Upper lobe of left lung (tissue), 6 donors: ENCODE data around the gene CDH22. TPM values are rescaled to one million over a fixed set of nuclear protein-coding genes. Genes with fewer than 3 reads are reported as not detected.

Source experiments
- ATAC-seq, 2 donors: fragments of 200-7000 bp; cut with Tn5 transposase; one replicate each; pipeline ENCODE4 v1.9.1; 2022; ENCODE audit warnings: mild to moderate bottlenecking in 2 of 2, moderate library complexity in 2 of 2; ENCODE audit not compliant: low FRiP score in 2 of 2
- DNase-seq, 2 donors: peaks; one replicate each; pipeline ENCODE4 v3.0.0-alpha.2; 2019 to 2020
- H3K27ac ChIP-seq, 4 donors: fragments of 200-600 bp; sonication (generic); one replicate each; pipeline ENCODE4 v1.5.1; 2016 to 2019
- H3K27me3 ChIP-seq, 4 donors: fragments of 200-600 bp; sonication (generic); one replicate each; pipeline ENCODE4 v1.5.1; 2017 to 2019
- H3K36me3 ChIP-seq, 4 donors: fragments of 200-600 bp; sonication (generic); one replicate each; pipeline ENCODE4 v1.5.1; 2016 to 2019
- H3K4me1 ChIP-seq, 4 donors: fragments of 200-600 bp; sonication (generic); one replicate each; pipeline ENCODE4 v1.5.1; 2018 to 2019
- H3K4me3 ChIP-seq, 4 donors: fragments of 200-600 bp; sonication (generic); one replicate each; pipeline ENCODE4 v1.5.1; 2017 to 2019; ENCODE audit warnings: mild to moderate bottlenecking in 2 of 4, moderate library complexity in 1 of 4
- H3K9me3 ChIP-seq, 4 donors: fragments of 200-600 bp; sonication (generic); one replicate each; pipeline ENCODE4 v1.5.1; 2018 to 2019
- EP300 ChIP-seq, 4 donors: sonication (generic); formaldehyde crosslinking; IDR thresholded peaks; one replicate each; pipeline ENCODE4 v1.5.1; 2017; ENCODE audit warnings: antibody characterized with exemption in 4 of 4, control low read depth in 2 of 4
- POLR2A ChIP-seq, 4 donors: fragments of 450-650 bp; IDR thresholded peaks; one replicate each; pipeline ENCODE4 v1.5.1; 2016 to 2017; ENCODE audit warnings: antibody characterized with exemption in 4 of 4, mild to moderate bottlenecking in 2 of 4
- POLR2AphosphoS5 ChIP-seq, 2 donors: sonication (generic); formaldehyde crosslinking; IDR thresholded peaks; one replicate each; pipeline ENCODE4 v1.5.1; 2017; ENCODE audit warnings: antibody characterized with exemption in 2 of 2
- WGBS, 2 donors: methylation state at CpG; one replicate each; pipeline ENCODE4 v1.1.5; 2017 to 2018; 5-methylcytosine and 5-hydroxymethylcytosine counted together
- total RNA-seq, 6 donors: library from RNA; depleted of rRNA in 4 of 6; stranded (reverse); fragments of >200 nt in 4 of 6; gene quantifications; one replicate each; pipeline versions ENCODE4 v1.1.0 to v1.2.1, GENCODE V29; 2016 to 2021
- TF ChIP-seq, protein P1 (sequence below), 6 experiments: fragments of 450-650 bp in 4 of 6; fragments of 200-600 bp in 2 of 6; sonication (generic) in 2 of 6; IDR thresholded peaks; one replicate each; pipeline ENCODE4 v1.5.1; 2016 to 2019; ENCODE audit warnings: antibody characterized with exemption in 6 of 6
- donor health status: DM: no; HTN: no; CAD: no; lungs with moderate emphysema.
- donor health status: DM: no; HTN: yes; CAD: no; lungs with severe emphysema.

Gene CDH22
- total RNA-seq, 6 donors from 2014 or later, result 0.10 to 0.40 (median 0.24) TPM; not detected in 2

DNA sequence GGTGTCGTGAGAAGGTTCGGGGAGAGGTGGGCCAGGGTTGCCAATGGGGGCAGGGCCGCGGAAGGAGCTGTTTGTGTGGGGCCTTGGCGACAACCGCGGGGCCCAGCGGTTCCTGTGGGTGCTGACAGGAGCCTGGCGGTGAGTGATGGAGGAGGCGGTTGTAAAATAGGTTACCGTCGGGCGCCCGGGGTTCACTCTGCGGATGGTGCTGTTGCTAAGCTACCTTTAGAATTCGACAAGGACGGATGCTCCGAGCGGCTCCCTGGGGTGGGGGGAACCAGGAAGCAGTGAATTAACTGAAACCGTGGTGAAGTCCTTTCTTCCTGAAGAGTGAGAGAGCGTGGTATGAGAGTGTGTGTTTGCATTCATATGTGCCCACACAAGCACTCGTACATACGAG lies 61.7 kb downstream of the CDH22 start:
- 4 to 8% methylated on average over 20 to 23 of the region's 23 CpGs for WGBS, 2 donors
- Histone ChIP-seq H3K27ac (no peak overlapping the region), H3K9me3 (no peaks in the 10 kb centered on the region), H3K4me3 (no peak overlapping the region), H3K36me3 (no peaks in the 10 kb centered on the region), H3K27me3 (peaks cover 0 to 16% (median 9%) of the 10 kb centered on the region in 4 donors), H3K4me1 (peaks cover 0 to 5% (median 0%) of the 10 kb centered on the region in 4 donors)
- DNase-seq, result peak in 1 of 2 donors; percentile 47
- no peak for ATAC-seq
- TF ChIP-seq POLR2A (IDR thresholded peaks at IDR 0.05), result no peak
- TF ChIP-seq, protein P1, sequence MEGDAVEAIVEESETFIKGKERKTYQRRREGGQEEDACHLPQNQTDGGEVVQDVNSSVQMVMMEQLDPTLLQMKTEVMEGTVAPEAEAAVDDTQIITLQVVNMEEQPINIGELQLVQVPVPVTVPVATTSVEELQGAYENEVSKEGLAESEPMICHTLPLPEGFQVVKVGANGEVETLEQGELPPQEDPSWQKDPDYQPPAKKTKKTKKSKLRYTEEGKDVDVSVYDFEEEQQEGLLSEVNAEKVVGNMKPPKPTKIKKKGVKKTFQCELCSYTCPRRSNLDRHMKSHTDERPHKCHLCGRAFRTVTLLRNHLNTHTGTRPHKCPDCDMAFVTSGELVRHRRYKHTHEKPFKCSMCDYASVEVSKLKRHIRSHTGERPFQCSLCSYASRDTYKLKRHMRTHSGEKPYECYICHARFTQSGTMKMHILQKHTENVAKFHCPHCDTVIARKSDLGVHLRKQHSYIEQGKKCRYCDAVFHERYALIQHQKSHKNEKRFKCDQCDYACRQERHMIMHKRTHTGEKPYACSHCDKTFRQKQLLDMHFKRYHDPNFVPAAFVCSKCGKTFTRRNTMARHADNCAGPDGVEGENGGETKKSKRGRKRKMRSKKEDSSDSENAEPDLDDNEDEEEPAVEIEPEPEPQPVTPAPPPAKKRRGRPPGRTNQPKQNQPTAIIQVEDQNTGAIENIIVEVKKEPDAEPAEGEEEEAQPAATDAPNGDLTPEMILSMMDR (IDR thresholded peaks at IDR 0.05), result no peak
- TF ChIP-seq EP300 (IDR thresholded peaks at IDR 0.05), result no peak
- TF ChIP-seq POLR2AphosphoS5 (IDR thresholded peaks at IDR 0.05), result no peak

DNA sequence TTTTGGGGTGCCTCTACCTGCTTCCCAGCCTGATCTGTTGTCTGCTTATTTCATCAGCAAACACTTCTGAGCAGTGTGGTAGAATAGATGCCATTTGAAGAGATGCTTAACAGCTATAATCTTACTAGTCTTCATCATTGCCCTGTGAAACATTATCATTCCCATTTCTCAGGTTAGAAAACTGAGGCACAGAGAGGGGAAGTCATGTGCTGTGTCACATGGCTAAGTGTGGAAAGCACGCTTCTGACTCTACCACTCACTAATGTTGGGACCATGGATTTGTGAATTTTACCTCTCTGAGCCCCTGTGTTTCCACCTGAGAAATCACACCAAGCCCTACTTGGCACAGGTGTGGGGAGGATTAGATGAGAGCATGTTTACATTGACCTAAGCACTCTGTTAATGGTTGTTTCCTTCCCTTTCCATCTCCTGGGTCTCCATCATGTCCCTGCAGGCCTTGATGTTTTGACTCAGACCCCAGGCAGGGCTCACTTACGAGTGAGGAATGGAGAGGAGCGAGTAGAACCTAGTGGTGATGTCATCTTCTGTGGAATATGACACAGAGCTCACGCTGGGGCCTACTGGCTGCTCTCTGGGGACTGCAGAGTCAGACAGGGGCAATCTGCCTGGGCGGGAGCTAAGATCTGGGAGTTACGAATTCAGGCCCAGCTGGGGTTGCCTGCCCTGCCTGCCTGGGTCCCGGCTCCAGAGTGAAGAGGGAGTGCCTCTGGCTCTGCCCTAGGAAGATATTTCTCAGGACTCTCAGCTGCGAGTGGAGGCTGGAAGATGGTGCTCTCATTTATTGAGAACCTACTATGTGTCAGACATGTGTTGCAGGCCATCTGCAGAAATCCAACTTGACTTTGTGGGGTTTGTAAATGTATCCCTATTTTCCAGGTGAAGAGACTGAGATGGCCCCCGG lies 64.3 kb downstream of the CDH22 start:
- Histone ChIP-seq H3K27me3 (peaks cover 0 to 4% (median 0%) of the 10 kb centered on the region in 4 donors), H3K4me1 (no peaks in the 10 kb centered on the region), H3K27ac (no peak overlapping the region), H3K4me3 (no peak overlapping the region), H3K36me3 (no peaks in the 10 kb centered on the region), H3K9me3 (no peaks in the 10 kb centered on the region)
- ATAC-seq (no peak), DNase-seq (no peak)
- WGBS, 2 donors, result 45 to 62% methylated on average over 9 of the region's 9 CpGs
- TF ChIP-seq POLR2A (IDR thresholded peaks at IDR 0.05) (no peak), POLR2AphosphoS5 (IDR thresholded peaks at IDR 0.05) (no peak), EP300 (IDR thresholded peaks at IDR 0.05) (no peak)
- TF ChIP-seq, protein P1 (IDR thresholded peaks at IDR 0.05), result no peak

DNA sequence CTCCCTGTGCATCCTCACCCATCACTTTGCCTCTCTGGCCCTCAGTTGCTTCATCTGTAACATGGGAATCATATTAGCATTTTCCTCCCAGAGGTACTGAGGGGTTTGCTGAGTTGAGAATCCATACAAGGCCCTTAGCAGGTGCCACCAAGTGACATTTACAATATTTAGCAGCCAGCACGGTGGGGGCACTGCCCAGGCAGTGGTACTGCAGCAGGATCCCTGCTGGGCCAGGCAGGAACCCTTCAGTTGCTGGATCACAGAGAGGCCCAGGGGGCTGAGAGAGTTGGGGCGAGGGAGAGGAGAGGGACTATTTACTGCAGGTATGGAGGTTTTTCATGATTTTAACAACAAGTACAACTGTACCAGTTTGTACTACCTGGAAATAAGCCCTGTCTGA lies 65.9 kb downstream of the CDH22 start:
- Histone ChIP-seq H3K27me3 (peaks cover 0 to 4% (median 0%) of the 10 kb centered on the region in 4 donors), H3K27ac (no peak overlapping the region), H3K9me3 (no peaks in the 10 kb centered on the region), H3K4me1 (no peaks in the 10 kb centered on the region), H3K36me3 (no peaks in the 10 kb centered on the region), H3K4me3 (no peak overlapping the region)
- no peak for ATAC-seq
- DNase-seq, result no peak
- TF ChIP-seq, protein P1 (IDR thresholded peaks at IDR 0.05), result no peak
- WGBS, 2 donors, result 47% methylated on average over 2 of the region's 2 CpGs; no CpG with 5 or more reads in 1 of the 2 donors

DNA sequence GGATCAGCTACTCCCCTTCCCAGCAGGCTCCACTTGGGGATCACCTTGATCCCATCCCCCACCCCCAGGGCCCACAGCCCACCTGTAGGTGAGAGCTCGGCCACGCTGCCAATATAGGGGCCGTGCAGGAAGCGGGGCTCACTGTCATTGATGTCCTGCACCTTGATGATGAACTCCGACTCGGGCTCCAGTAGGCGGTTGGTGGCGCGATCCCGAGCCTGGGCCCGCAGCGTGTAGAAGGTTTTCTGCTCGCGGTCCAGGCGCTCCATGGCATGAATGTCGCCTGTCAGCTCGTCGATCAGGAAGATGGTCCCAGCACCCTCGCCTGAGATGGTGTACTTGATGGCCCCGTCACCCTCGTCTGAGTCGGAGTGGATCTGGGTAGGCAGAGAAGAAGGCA lies 67.4 kb downstream of the CDH22 start:
- WGBS, 2 donors, result 85 to 89% methylated on average over 22 of the region's 22 CpGs

More for the DNA sequence above, 67.4 kb downstream of the CDH22 start:
- Histone ChIP-seq H3K9me3 (no peaks in the 10 kb centered on the region), H3K36me3 (no peaks in the 10 kb centered on the region), H3K27me3 (no peaks in the 10 kb centered on the region), H3K4me3 (no peak overlapping the region), H3K4me1 (no peaks in the 10 kb centered on the region), H3K27ac (no peak overlapping the region)
- TF ChIP-seq POLR2AphosphoS5 (IDR thresholded peaks at IDR 0.05), result no peak
- no peak for TF ChIP-seq POLR2A (IDR thresholded peaks at IDR 0.05)
- TF ChIP-seq EP300 (IDR thresholded peaks at IDR 0.05), result no peak
- TF ChIP-seq, protein P1 (IDR thresholded peaks at IDR 0.05), result no peak
- DNase-seq, result peak in 1 of 2 donors; percentile 73
- ATAC-seq, result peak in 1 of 2 donors; percentile 7
